H1 (cell line): ENCODE data around the gene RPS21. TPM values are rescaled to one million over a fixed set of nuclear protein-coding genes. Genes with fewer than 3 reads are reported as not detected.

Experiments
- CTCF ChIA-PET: fragments of 300-600 bp; sonication (Branson Sonifier 250); formaldehyde crosslinking; loops from one replicate; lab custom pipeline; 2021; ENCODE audit not compliant: partially characterized antibody; lab: Charles Lee
- POLR2A ChIA-PET: fragments of 300-600 bp; sonication (Branson Sonifier 250); formaldehyde crosslinking; loops from one replicate; lab custom pipeline; 2021; ENCODE audit warnings: inconsistent platforms; ENCODE audit not compliant: partially characterized antibody; lab: Charles Lee
- DNase-seq, 2 experiments: peaks; one replicate each; pipeline versions ENCODE4 v3.0.0 to v3.0.0-alpha.2; 2010 to 2022; ENCODE audit warnings: low spot score in 2 of 2, low read depth in 1 of 2, mixed read lengths in 1 of 2
- FAIRE-seq: peaks from 2 replicates; lab custom pipeline; 2011; peaks lifted over from hg19 to GRCh38; lab: Jason Lieb, UNC
- H2AFZ ChIP-seq: 2 replicates; pipeline ENCODE4 v1.8.1; 2012; ENCODE audit warnings: low read length, inconsistent platforms
- H2AK5ac ChIP-seq: 2 replicates; pipeline ENCODE4 v1.6.1; 2013; ENCODE audit warnings: low read depth, low read length
- H2BK120ac ChIP-seq: replicated peaks from 2 replicates; pipeline ENCODE3; 2013; ENCODE audit warnings: low read depth, low read length, inconsistent platforms
- H2BK12ac ChIP-seq: 2 replicates; pipeline ENCODE4 v1.6.1; 2013; ENCODE audit warnings: low read depth, low read length
- H2BK15ac ChIP-seq: 2 replicates; pipeline ENCODE4 v1.6.1; 2013; ENCODE audit warnings: low read length
- H2BK20ac ChIP-seq: 2 replicates; pipeline ENCODE4 v1.6.1; 2013; ENCODE audit warnings: low read length
- H2BK5ac ChIP-seq: 2 replicates; pipeline ENCODE4 v1.6.1; 2013; ENCODE audit warnings: low read depth, low read length
- H3K14ac ChIP-seq: 2 replicates; pipeline ENCODE4 v1.6.1; 2013; ENCODE audit warnings: inconsistent platforms; ENCODE audit not compliant: insufficient read length
- H3K18ac ChIP-seq: 2 replicates; pipeline ENCODE4 v1.6.1; 2013; ENCODE audit warnings: low read length; ENCODE audit errors: extremely low read depth
- H3K23ac ChIP-seq: 2 replicates; pipeline ENCODE4 v1.6.1; 2013; ENCODE audit warnings: inconsistent platforms; ENCODE audit not compliant: insufficient read length
- H3K23me2 ChIP-seq: 2 replicates; pipeline ENCODE4 v1.6.1; 2013; ENCODE audit warnings: low read depth, low read length
- H3K27ac ChIP-seq: 2 replicates; pipeline ENCODE4 v1.6.1; 2011; ENCODE audit warnings: low read depth, low read length, inconsistent platforms
- H3K27me3 ChIP-seq, 4 experiments: replicated peaks in 1 of 4; 1 replicate in 1 of 4; 2 replicates in 3 of 4; pipeline versions ENCODE4 v1.6.1 to v1.8.1; 2011 to 2013; ENCODE audit warnings: low read length in 3 of 4, mild to moderate bottlenecking in 3 of 4, inconsistent platforms in 2 of 4, mixed read lengths in 2 of 4, moderate library complexity in 1 of 4; ENCODE audit not compliant: control insufficient read depth in 3 of 4, insufficient read depth in 3 of 4; ENCODE audit errors: extremely low read depth in 1 of 4
- H3K36me3 ChIP-seq, 4 experiments: 2 replicates each; pipeline versions ENCODE4 v1.6.1 to v1.8.1; 2011 to 2013; ENCODE audit warnings: mild to moderate bottlenecking in 4 of 4, low read length in 3 of 4, moderate library complexity in 2 of 4, control low read depth in 1 of 4, inconsistent platforms in 1 of 4; ENCODE audit not compliant: insufficient read depth in 4 of 4, control insufficient read depth in 2 of 4
- H3K4ac ChIP-seq: replicated peaks from 2 replicates; pipeline ENCODE3; 2013; ENCODE audit warnings: low read length, low read depth, mixed read lengths, inconsistent platforms; ENCODE audit not compliant: insufficient read length
- H3K4me1 ChIP-seq, 4 experiments: replicated peaks in 1 of 4; 1 replicate in 1 of 4; 2 replicates in 3 of 4; pipeline versions ENCODE4 v1.6.1 to v1.8.1; 2011 to 2013; ENCODE audit warnings: low read length in 3 of 4, inconsistent platforms in 2 of 4, mixed read lengths in 1 of 4; ENCODE audit not compliant: insufficient read depth in 4 of 4, control insufficient read depth in 3 of 4
- H3K4me2 ChIP-seq, 2 experiments: 2 replicates each; pipeline versions ENCODE4 v1.6.1 to v1.8.1; 2011 to 2013; ENCODE audit warnings: low read depth in 2 of 2, low read length in 2 of 2, control low read depth in 1 of 2, inconsistent platforms in 1 of 2, mild to moderate bottlenecking in 1 of 2; ENCODE audit not compliant: insufficient read depth in 1 of 2
- H3K4me3 ChIP-seq, 4 experiments: fragments of 200-600, 300-600 bp in 1 of 4; sonication (generic), shearing (Covaris generic), sonication (Bioruptor Twin) in 1 of 4; 2 replicates each; pipeline versions ENCODE4 v1.5.1 to v1.8.1; 2011 to 2016; ENCODE audit warnings: low read length in 4 of 4, low read depth in 3 of 4, control low read depth in 2 of 4, inconsistent platforms in 2 of 4, mild to moderate bottlenecking in 2 of 4, mixed read lengths in 1 of 4, moderate library complexity in 1 of 4; ENCODE audit not compliant: insufficient read depth in 2 of 4; ENCODE audit errors: extremely low read depth in 1 of 4
- H3K56ac ChIP-seq: replicated peaks from 2 replicates; pipeline ENCODE3; 2013; ENCODE audit warnings: low read depth, mild to moderate bottlenecking, mixed read lengths, low read length, inconsistent platforms; ENCODE audit not compliant: insufficient read length
- H3K79me1 ChIP-seq: 2 replicates; pipeline ENCODE4 v1.6.1; 2013; ENCODE audit warnings: low read depth, low read length, control low read depth
- H3K79me2 ChIP-seq, 2 experiments: 2 replicates each; pipeline versions ENCODE4 v1.6.1 to v1.8.1; 2012 to 2013; ENCODE audit warnings: low read length in 2 of 2, mild to moderate bottlenecking in 2 of 2, inconsistent platforms in 1 of 2; ENCODE audit not compliant: insufficient read depth in 2 of 2, control insufficient read depth in 1 of 2
- H3K9ac ChIP-seq, 4 experiments: replicated peaks in 1 of 4; 1 replicate in 1 of 4; 2 replicates in 3 of 4; pipeline versions ENCODE4 v1.6.1 to v1.8.1; 2011 to 2013; ENCODE audit warnings: low read depth in 3 of 4, low read length in 3 of 4, control low read depth in 2 of 4, mild to moderate bottlenecking in 2 of 4, moderate library complexity in 2 of 4, inconsistent platforms in 1 of 4; ENCODE audit errors: extremely low read depth in 1 of 4
- H3K9me3 ChIP-seq, 2 experiments: 2 replicates each; pipeline versions ENCODE4 v1.6.1 to v1.8.1; 2012 to 2013; ENCODE audit warnings: mild to moderate bottlenecking in 2 of 2, moderate library complexity in 2 of 2, control low read depth in 1 of 2, inconsistent platforms in 1 of 2, low read depth in 1 of 2, low read length in 1 of 2, mixed read lengths in 1 of 2; ENCODE audit not compliant: insufficient read depth in 2 of 2
- H4K20me1 ChIP-seq, 2 experiments: replicated peaks in 1 of 2; 2 replicates each; pipeline versions ENCODE3 to v1.8.1; 2011 to 2013; ENCODE audit warnings: inconsistent platforms in 2 of 2, low read length in 2 of 2, mild to moderate bottlenecking in 1 of 2; ENCODE audit not compliant: insufficient read depth in 2 of 2, control insufficient read depth in 1 of 2
- H4K5ac ChIP-seq: 2 replicates; pipeline ENCODE4 v1.6.1; 2013; ENCODE audit warnings: low read length, low read depth, mixed read lengths, inconsistent platforms; ENCODE audit not compliant: insufficient read length
- H4K8ac ChIP-seq: 2 replicates; pipeline ENCODE4 v1.8.0; 2013; ENCODE audit warnings: mild to moderate bottlenecking, moderate library complexity, low read length, inconsistent platforms; ENCODE audit not compliant: insufficient read depth; ENCODE audit errors: extremely low read depth
- H4K91ac ChIP-seq: replicated peaks from 2 replicates; pipeline ENCODE3; 2013; ENCODE audit warnings: low read length, mixed read lengths, inconsistent platforms; ENCODE audit not compliant: insufficient read length
- CBX8 ChIP-seq: fragments of 300-800, 300-1000 bp; sonication (generic); IDR thresholded peaks from 2 replicates; pipeline ENCODE4 v1.7.1; 2016; ENCODE audit warnings: low read depth, low read length, borderline replicate concordance
- CEBPB ChIP-seq: IDR thresholded peaks from 2 replicates; pipeline ENCODE4 v1.6.1; 2012; ENCODE audit warnings: low read depth, low read length
- CHD1 ChIP-seq: IDR thresholded peaks from 2 replicates; pipeline ENCODE4 v1.6.1; 2012; ENCODE audit warnings: low read depth, low read length, improper control_type of control experiment
- EGR1 ChIP-seq: IDR thresholded peaks from 2 replicates; pipeline ENCODE4 v1.6.1; 2011; ENCODE audit warnings: low read depth, low read length, borderline replicate concordance
- GABPA ChIP-seq: IDR thresholded peaks from 2 replicates; pipeline ENCODE4 v1.6.1; 2011; ENCODE audit warnings: mild to moderate bottlenecking, low read length, moderate library complexity, borderline replicate concordance; ENCODE audit not compliant: insufficient read depth
- POLR2A ChIP-seq, 2 experiments: IDR thresholded peaks; 1 replicate in 1 of 2; 2 replicates in 1 of 2; pipeline ENCODE4 v1.6.1; 2011; ENCODE audit warnings: low read depth in 2 of 2, low read length in 2 of 2, mild to moderate bottlenecking in 2 of 2; ENCODE audit errors: control extremely low read depth in 1 of 2
- POLR2AphosphoS5 ChIP-seq: IDR thresholded peaks from 2 replicates; pipeline ENCODE4 v1.6.1; 2011; ENCODE audit warnings: low read depth, low read length
- SIN3A ChIP-seq, 2 experiments: IDR thresholded peaks in 1 of 2; conservative IDR thresholded peaks in 1 of 2; 2 replicates each; pipeline ENCODE4 v1.6.1; 2011 to 2012; ENCODE audit warnings: low read length in 2 of 2, improper control_type of control experiment in 1 of 2, low read depth in 1 of 2, mild to moderate bottlenecking in 1 of 2
- SP4 ChIP-seq: IDR thresholded peaks from 2 replicates; pipeline ENCODE4 v1.6.1; 2012; ENCODE audit warnings: low read length, inconsistent platforms
- SUZ12 ChIP-seq: fragments of 200-600 bp; sonication (generic); IDR thresholded peaks from 2 replicates; pipeline ENCODE4 v1.6.1; 2012; ENCODE audit warnings: mild to moderate bottlenecking, inconsistent platforms, low read length, moderate library complexity, mixed read lengths
- TAF1 ChIP-seq: IDR thresholded peaks from 2 replicates; pipeline ENCODE4 v1.6.1; 2011; ENCODE audit warnings: mild to moderate bottlenecking, low read depth, low read length
- USF2 ChIP-seq: IDR thresholded peaks from 2 replicates; pipeline ENCODE4 v1.6.1; 2011; ENCODE audit warnings: low read length, improper control_type of control experiment
- WGBS, 2 experiments: shearing (Covaris generic) in 1 of 2; methylation state at CpG; one replicate each; pipeline versions ENCODE4 v1.1.6 to v1.1.7; 2013 to 2015; ENCODE audit warnings: low lambda C conversion rate in 2 of 2, mixed read lengths in 2 of 2, inconsistent platforms in 1 of 2, low coverage in 1 of 2, missing lambda C conversion rate in 1 of 2; ENCODE audit not compliant: insufficient replicate concordance in 2 of 2, insufficient coverage in 1 of 2, insufficient read length in 1 of 2; ENCODE audit errors: extremely low coverage in 1 of 2, missing lambda C conversion rate in 1 of 2; 5-methylcytosine and 5-hydroxymethylcytosine counted together
- polyA plus RNA-seq, 7 experiments: library from polyadenylated mRNA; depleted of rRNA in 3 of 7; stranded (reverse) in 5 of 7; unstranded in 2 of 7; fragments of >200 nt in 5 of 7; fragments of 200-250 nt in 2 of 7; gene quantifications; 1 replicate in 5 of 7; 2 replicates in 1 of 7; 4 replicates in 1 of 7; pipeline versions ENCODE4 v1.2.1 to v1.2.3, GENCODE V29; 2011 to 2013; ENCODE audit warnings: missing spikeins in 2 of 7, mixed read lengths in 2 of 7
- total RNA-seq: library from RNA; stranded (reverse); fragmentation: NEBNext Ultra II Directional; extraction: Animal tissue kit (Norgen Biotek cat#: 25700); gene quantifications from 2 replicates; pipeline ENCODE4 v1.2.1, GENCODE V29; 2021

The RPS21 gene
- total and polyA plus RNA-seq, 2 of the 8 experiments (the other 6 are each of a cell fraction or from before 2014, with no cell fraction given): 1,787 to 7,219 TPM

DNA sequence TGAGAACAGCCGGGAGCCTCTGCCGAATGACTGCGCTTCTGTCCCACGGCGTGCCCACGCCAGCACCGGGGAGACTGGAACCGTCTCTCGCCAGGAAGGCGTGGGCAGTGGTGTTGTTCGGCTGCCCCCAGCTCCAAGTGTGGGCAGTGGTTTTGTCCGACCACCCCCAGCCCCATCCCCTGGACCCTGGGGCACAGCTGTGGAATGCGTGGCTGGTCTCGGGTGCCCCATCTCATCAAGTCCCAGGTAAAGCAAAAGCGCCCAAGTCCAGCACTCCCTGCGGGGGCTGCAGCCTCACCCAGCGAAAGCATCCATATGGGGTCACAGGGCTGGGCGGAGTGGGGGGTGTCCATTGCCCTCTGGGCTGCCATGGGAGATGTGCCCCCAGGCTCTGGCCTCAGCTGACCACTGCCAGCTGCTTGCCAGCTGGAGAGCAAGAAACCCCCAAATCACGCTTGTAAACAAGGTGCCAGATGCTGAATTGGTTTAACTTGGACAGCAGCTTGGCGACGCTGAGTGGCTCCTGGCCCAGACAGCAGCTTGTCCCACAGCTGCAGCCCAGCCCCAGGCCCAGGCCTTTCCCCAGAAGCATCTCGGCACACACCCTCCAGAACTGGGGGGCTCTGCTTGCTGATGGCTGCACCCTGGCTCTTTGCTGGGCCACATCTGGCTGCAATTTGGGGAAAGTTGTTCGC, 15.7 kb downstream of the RPS21 start:
- H3K27ac ChIP-seq: no peak overlapping the region
- H3K27me3 ChIP-seq: peaks cover 0 to 2% (median under 1%) of the 10 kb centered on the region in 4 experiments; a peak in 2 of 7 replicates
- H2AFZ ChIP-seq: no peak overlapping the region
- FAIRE-seq (no peak), DNase-seq (no peak)
- no peak overlapping the region for H2AK5ac ChIP-seq
- H3K9me3 ChIP-seq: no peaks in the 10 kb centered on the region; a peak in 1 of 4 replicates
- no peak overlapping the region for H2BK120ac ChIP-seq
- no peak overlapping the region for H3K4me3 ChIP-seq
- ChIA-PET CTCF (interaction anchor here (0.7 to 7.6 kb wide), 13 partner anchors 8 to 286 kb away, joined by 3 to 103 read pairs (median 4); partner anchors contain the start of gene RPS21), POLR2A (interaction anchor here (0.6 to 7.7 kb wide), 3 partner anchors 12 to 600 kb away, joined by 3 to 105 read pairs (median 6); partner anchors contain the start of gene RPS21)
- H3K79me2 ChIP-seq: no peaks in the 10 kb centered on the region; a peak in 1 of 4 replicates
- H3K79me1 ChIP-seq: no peaks in the 10 kb centered on the region; the same call in 1 of the 2 replicates
- peaks cover 0 to 22% of the 10 kb centered on the region in 2 experiments for H4K20me1 ChIP-seq
- H3K23ac ChIP-seq: no peak overlapping the region
- no peak overlapping the region for H4K91ac ChIP-seq
- H3K4ac ChIP-seq: no peak overlapping the region
- H2BK15ac ChIP-seq: no peak overlapping the region
- no peak overlapping the region for H4K5ac ChIP-seq
- H3K4me1 ChIP-seq: peaks cover 0 to 18% (median 10%) of the 10 kb centered on the region in 4 experiments; a peak in 6 of 7 replicates
- no peak overlapping the region for H4K8ac ChIP-seq
- H3K23me2 ChIP-seq: peaks cover 6% of the 10 kb centered on the region; the same call in 1 of the 2 replicates
- no peak overlapping the region for H2BK5ac ChIP-seq
- H2BK12ac ChIP-seq: no peak overlapping the region
- no peak overlapping the region for H3K9ac ChIP-seq
- no peak overlapping the region for H3K4me2 ChIP-seq
- H3K14ac ChIP-seq: no peak overlapping the region
- H2BK20ac ChIP-seq: no peak overlapping the region
- no peak overlapping the region for H3K18ac ChIP-seq
- H3K56ac ChIP-seq: no peak overlapping the region
- no peaks in the 10 kb centered on the region for H3K36me3 ChIP-seq
- 94% methylated on average over 22 of the region's 23 CpGs; no CpG with 5 or more reads in 1 of the 2 experiments for WGBS, 2 experiments
- no peak for TF ChIP-seq POLR2AphosphoS5
- no peak for TF ChIP-seq TAF1
- no peak for TF ChIP-seq GABPA
- TF ChIP-seq SP4: no peak
- TF ChIP-seq SIN3A (conservative IDR thresholded peaks at IDR 0.05 in 1 of 2, IDR thresholded peaks at IDR 0.05 in 1 of 2; ENCODE audit: low read depth in 1 of 2, low read length in 2 of 2): no peak
- TF ChIP-seq EGR1: no peak
- TF ChIP-seq CBX8: no peak
- no peak for TF ChIP-seq USF2
- no peak for TF ChIP-seq CHD1
- TF ChIP-seq CEBPB: no peak
- no peak for TF ChIP-seq SUZ12
- no peak for TF ChIP-seq POLR2A (IDR thresholded peaks at IDR 0.05; ENCODE audit: control extremely low read depth in 1 of 2, low read depth in 2 of 2, low read length in 2 of 2)
